T1000 (cell line): ENCODE results near the gene SPINK6.

Source experiments
- DNase-seq: peaks from one replicate; lab custom pipeline; 2025; ENCODE audit warnings: mixed read lengths; lab: John Stamatoyannopoulos, UW

SPINK6 gene

DNA sequence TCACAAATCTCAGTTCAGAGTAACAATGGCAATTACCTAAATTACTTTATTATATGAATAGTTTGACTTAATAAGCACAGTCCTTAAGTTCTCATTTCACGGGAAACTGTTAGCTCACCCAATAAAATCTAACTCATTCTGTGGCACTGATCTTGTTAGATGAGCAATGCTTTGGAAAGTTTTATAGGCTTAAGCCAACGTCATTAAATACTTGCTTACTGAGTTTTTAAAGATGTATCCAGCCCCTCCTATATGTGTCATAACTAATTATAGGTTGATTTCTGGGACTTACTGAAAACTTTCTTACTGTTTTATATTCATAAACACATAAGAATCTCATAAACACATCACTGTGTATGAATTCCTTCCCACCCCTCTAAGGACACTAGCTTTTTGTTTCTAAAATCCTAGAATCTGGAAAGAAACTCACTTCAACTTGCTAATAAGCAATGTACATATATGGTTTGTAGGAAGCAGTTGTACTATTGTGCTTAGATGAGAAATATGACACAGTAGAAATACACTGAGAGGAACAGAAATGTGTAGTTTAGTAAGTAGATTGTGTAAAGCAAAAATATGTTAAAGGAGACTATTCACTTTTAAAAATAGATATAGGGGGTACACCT, 21.4 kb downstream of the SPINK6 start:
- DNase-seq = no peak

GRCh38 chr5:148228392-148228984, 25.6 kb downstream of the SPINK6 start:
- DNase-seq = no peak

- DNase-seq = no peak
Measured at GRCh38 chr5:148229840-148230239, 27.0 kb downstream of the SPINK6 start.

DNA sequence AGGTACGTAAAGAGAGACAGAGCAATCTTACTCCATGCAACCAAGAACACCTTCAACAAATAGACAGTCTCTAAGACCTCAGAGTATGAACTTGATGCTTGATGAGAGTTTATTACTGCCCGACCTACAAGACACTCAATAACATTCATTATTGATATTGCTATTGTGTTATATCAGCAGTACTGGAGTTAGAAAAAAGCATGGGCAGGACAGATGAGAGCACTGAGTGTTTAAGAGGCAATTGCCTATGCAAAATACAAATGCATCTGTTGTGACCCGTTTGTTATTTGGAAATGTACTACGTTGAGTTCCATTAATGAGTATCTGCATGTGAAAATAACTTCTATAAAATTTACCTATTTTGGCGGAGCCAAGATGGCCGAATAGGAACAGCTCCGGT, 27.4 kb downstream of the SPINK6 start:
- DNase-seq = no peak

DNA sequence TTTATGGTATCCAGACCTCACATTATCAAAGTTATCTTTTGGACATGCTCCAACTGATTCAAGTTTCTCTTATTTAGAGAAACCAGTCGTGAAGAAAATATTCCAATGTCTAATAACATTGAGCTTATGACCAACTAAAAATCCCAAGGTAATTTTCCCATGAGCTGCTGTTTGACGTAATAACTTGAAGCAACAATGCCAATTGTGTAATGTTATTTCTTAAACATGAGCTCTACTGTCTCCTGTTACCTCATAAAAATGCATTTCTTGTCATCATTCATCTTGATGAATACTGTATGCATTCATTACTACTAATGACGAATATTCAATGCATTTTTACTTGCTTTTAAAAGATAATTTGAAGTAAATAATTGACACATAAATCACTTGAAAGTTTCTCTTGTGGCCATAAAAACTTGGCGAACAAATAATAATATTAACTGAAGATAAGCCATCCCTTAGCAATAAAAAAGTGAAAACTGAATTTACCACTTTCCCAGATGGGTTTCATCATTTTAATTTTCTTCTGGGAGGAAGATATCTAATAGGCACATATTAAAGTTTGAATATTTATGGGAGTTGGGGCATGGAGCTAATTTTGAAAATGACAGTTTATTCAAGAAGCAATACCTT, 35.1 kb downstream of the SPINK6 start:
- no peak for DNase-seq

DNA sequence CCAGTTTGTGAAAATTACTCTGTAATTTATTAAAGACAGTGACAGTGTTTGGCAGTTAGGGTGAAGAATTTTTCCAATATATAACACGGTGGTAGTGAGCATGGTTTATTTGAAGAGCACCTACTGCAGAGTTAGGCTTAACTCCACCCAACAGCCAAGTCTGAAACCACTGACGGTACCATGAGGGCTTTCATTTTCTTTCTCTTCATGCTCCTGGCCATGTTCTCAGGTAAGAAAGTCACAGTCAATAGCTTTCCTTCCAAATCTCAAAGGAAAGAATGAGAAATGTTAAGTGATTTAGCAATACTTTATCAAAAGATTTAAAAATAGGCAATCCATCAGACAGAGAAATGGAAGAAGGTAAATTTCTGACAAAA, 35.6 kb downstream of the SPINK6 start, which contains the start of gene MARCOL:
Gene MARCOL (plus strand): TSS at position 108 of the 377 bp plus-strand sequence. CDS start 73 bp downstream, at position 181.
- no peak for DNase-seq

GRCh38 chr5:148248894-148249293, 46.1 kb downstream of the SPINK6 start:
- DNase-seq = no peak

DNA sequence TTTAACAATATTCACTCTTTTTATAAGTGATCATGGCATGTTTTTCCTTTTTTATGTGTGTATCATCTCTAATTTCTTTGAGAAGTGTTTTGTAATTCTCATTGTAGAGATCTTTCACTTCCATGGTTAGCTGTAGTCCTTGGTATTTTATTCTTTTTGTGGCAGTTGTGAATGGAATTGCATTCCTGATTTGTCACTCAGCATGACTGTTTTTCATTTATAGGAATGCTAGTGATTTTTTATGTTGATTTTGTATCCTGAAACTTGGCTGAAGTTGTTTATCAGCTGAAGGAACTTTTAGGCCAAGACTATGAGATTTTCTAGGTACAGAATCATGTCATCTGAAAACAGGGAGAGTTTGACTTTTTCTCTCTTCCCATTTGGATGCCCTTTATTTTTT, 52.6 kb downstream of the SPINK6 start:
- DNase-seq = no peak

DNA sequence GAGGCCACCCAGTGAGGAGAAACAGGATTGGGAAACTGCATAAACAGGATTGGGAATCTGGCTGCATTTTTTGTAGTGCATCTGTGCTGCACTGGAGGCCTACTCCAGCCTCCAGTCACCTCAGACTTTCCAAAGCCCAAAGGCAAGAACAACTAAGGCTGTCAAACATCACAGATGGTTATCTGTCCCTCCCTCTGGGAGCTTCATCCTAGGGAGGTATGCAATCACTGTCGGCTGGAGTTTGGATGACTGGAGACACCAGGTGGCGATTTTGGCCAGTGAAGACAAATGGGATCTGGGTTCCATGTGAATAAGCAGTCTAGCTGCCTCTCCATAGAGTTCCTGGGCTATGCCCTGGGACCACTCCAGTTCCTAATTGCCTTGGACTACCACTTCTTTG, 56.4 kb downstream of the SPINK6 start:
- DNase-seq = no peak

DNA sequence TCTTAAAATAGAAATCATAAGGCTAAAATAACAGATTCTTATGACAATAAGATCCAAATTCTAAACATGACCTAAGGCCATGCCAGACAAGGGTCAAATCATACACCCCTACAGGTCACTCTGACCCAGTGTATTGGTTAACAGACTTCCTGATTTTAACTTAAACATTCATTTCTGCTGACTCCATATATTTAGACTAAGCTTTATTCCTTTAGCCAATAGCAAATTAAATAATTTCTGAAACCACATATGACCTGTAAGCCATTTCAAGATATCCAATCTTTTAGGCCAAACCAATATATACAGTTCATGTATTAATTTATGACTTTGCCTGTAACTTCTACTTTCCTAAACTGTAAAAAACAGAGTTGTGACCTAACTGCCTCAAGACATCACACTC, 58.4 kb downstream of the SPINK6 start:
- no peak for DNase-seq
